Subcutaneous abdominal adipose tissue (tissue), 5 donors: Measurements from ENCODE around the gene MACROD2.

Experiments
- H3K27ac ChIP-seq: one replicate; pipeline ENCODE4 v1.7.0; 2013; ENCODE audit warnings: low read depth, mild to moderate bottlenecking, inconsistent platforms, low read length, moderate library complexity
- H3K27me3 ChIP-seq, 5 donors: one replicate each; pipeline ENCODE4 v1.7.0; 2013; ENCODE audit warnings: low read length in 5 of 5, inconsistent platforms in 1 of 5; ENCODE audit not compliant: control insufficient read depth in 5 of 5, insufficient read depth in 4 of 5
- H3K36me3 ChIP-seq, 5 donors: one replicate each; pipeline ENCODE4 v1.7.0; 2013; ENCODE audit warnings: low read length in 5 of 5; ENCODE audit not compliant: control insufficient read depth in 5 of 5, insufficient read depth in 5 of 5
- H3K4me1 ChIP-seq, 5 donors: one replicate each; pipeline ENCODE4 v1.7.0; 2013; ENCODE audit warnings: low read length in 5 of 5, mild to moderate bottlenecking in 3 of 5, moderate library complexity in 1 of 5; ENCODE audit not compliant: control insufficient read depth in 5 of 5, insufficient read depth in 5 of 5
- H3K4me3 ChIP-seq, 5 donors: one replicate each; pipeline ENCODE4 v1.7.0; 2013; ENCODE audit warnings: low read length in 5 of 5, low read depth in 1 of 5
- H3K9ac ChIP-seq, 5 donors: one replicate each; pipeline ENCODE4 v1.7.0; 2013; ENCODE audit warnings: low read length in 5 of 5, mild to moderate bottlenecking in 4 of 5, moderate library complexity in 3 of 5
- H3K9me3 ChIP-seq, 5 donors: one replicate each; pipeline ENCODE4 v1.7.0; 2013; ENCODE audit warnings: low read length in 5 of 5; ENCODE audit not compliant: control insufficient read depth in 5 of 5
- donor health status: healthy.
- donor health status: healthy.
- donor health status: healthy.
- donor health status: healthy.
- donor health status: healthy.

MACROD2 gene

DNA sequence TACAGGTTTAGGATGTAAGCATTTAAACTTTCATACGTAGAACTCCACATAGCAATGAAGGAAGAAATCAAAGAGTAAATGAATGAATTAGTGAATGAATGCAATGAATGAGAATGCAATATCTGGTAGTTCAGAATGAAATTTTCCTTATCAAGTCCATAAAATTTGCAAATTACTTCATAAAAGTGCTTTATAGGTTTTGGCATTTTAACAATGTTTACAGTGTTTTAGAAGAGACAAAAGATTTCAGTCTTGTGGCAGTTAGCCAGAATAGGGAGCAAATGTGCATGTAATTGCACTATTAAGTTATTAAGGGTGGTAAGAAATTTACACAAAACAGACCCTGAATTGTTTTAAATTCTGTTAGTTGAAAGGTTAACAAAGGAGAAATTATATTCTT lies 1081.5 kb downstream of the MACROD2 start:
- Histone ChIP-seq H3K9ac (no peak overlapping the region), H3K9me3 (no peaks in the 10 kb centered on the region), H3K27me3 (no peaks in the 10 kb centered on the region), H3K4me3 (no peak overlapping the region), H3K27ac (no peak overlapping the region), H3K36me3 (no peaks in the 10 kb centered on the region), H3K4me1 (no peaks in the 10 kb centered on the region)

- Histone ChIP-seq H3K27ac (no peak overlapping the region), H3K27me3 (no peaks in the 10 kb centered on the region), H3K9ac (no peak overlapping the region), H3K9me3 (no peaks in the 10 kb centered on the region), H3K36me3 (no peaks in the 10 kb centered on the region), H3K4me1 (no peaks in the 10 kb centered on the region), H3K4me3 (no peak overlapping the region)
These were observed 1082.5 kb downstream of the MACROD2 start for GRCh38 chr20:15077733-15078250.

GRCh38 chr20:15079594-15080340 lies 1084.5 kb downstream of the MACROD2 start:
- no peaks in the 10 kb centered on the region for H3K4me1 ChIP-seq
- H3K27me3 ChIP-seq = no peaks in the 10 kb centered on the region
- H3K4me3 ChIP-seq = no peak overlapping the region
- H3K36me3 ChIP-seq = no peaks in the 10 kb centered on the region
- no peak overlapping the region for H3K9ac ChIP-seq
- H3K27ac ChIP-seq = no peak overlapping the region
- no peaks in the 10 kb centered on the region for H3K9me3 ChIP-seq

- H3K4me1 ChIP-seq = no peaks in the 10 kb centered on the region
- H3K27me3 ChIP-seq = no peaks in the 10 kb centered on the region
- H3K36me3 ChIP-seq = no peaks in the 10 kb centered on the region
- no peak overlapping the region for H3K27ac ChIP-seq
- no peak overlapping the region for H3K9ac ChIP-seq
- H3K9me3 ChIP-seq = no peaks in the 10 kb centered on the region
- no peak overlapping the region for H3K4me3 ChIP-seq
These were observed 1085.9 kb downstream of the MACROD2 start for GRCh38 chr20:15081261-15081660.

DNA sequence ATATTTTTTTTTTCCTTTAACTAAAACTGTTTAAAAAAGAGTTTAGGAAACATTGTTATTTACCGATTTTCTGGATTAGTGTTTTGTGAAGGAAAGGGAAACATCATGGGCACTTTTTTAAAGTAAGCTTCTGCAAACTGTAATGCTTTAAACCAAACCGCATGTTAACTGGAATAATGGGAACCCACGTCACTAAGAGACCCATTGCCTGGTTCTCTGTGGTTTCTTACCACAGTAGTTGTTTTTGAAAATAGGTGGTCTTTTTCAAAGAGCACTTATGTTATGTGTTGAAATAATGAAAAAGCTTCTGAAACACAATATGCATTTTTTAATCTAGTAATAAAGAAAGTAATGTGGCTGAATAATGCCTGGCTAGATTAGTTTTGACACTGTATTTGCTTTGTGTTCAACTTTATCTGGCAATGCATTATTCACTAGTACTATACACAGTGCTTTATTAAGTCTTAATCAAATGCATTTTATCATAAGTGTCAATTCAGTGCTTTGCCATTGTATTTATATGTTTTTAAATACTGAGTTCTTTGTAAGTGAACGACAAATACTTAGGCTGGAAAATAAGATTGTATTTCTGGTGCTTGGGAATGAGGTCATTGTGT lies 1096.2 kb downstream of the MACROD2 start:
- H3K36me3 ChIP-seq = no peaks in the 10 kb centered on the region
- no peaks in the 10 kb centered on the region for H3K9me3 ChIP-seq
- H3K4me3 ChIP-seq = no peak overlapping the region
- no peaks in the 10 kb centered on the region for H3K27me3 ChIP-seq
- no peak overlapping the region for H3K27ac ChIP-seq
- no peak overlapping the region for H3K9ac ChIP-seq
- H3K4me1 ChIP-seq = no peaks in the 10 kb centered on the region

GRCh38 chr20:15098351-15098750 lies 1103.0 kb downstream of the MACROD2 start:
- Histone ChIP-seq H3K27ac (no peak overlapping the region), H3K27me3 (no peaks in the 10 kb centered on the region), H3K4me1 (no peaks in the 10 kb centered on the region), H3K4me3 (no peak overlapping the region), H3K9me3 (peaks cover 0 to 5% (median 0%) of the 10 kb centered on the region in 5 donors), H3K36me3 (no peaks in the 10 kb centered on the region), H3K9ac (no peak overlapping the region)

GRCh38 chr20:15099130-15099529 lies 1103.8 kb downstream of the MACROD2 start:
- Histone ChIP-seq H3K9me3 (peaks cover 0 to 5% (median 0%) of the 10 kb centered on the region in 5 donors), H3K27ac (no peak overlapping the region), H3K4me3 (no peak overlapping the region), H3K9ac (no peak overlapping the region), H3K27me3 (no peaks in the 10 kb centered on the region), H3K36me3 (no peaks in the 10 kb centered on the region), H3K4me1 (no peaks in the 10 kb centered on the region)

GRCh38 chr20:15100506-15101160 lies 1105.3 kb downstream of the MACROD2 start:
- Histone ChIP-seq H3K9ac (no peak overlapping the region), H3K27me3 (no peaks in the 10 kb centered on the region), H3K4me1 (no peaks in the 10 kb centered on the region), H3K9me3 (peaks cover 0 to 5% (median 0%) of the 10 kb centered on the region in 5 donors), H3K36me3 (no peaks in the 10 kb centered on the region), H3K27ac (no peak overlapping the region), H3K4me3 (no peak overlapping the region)

- H3K4me3 ChIP-seq = no peak overlapping the region
- no peaks in the 10 kb centered on the region for H3K4me1 ChIP-seq
- no peak overlapping the region for H3K27ac ChIP-seq
- H3K36me3 ChIP-seq = no peaks in the 10 kb centered on the region
- H3K9ac ChIP-seq = no peak overlapping the region
- no peaks in the 10 kb centered on the region for H3K27me3 ChIP-seq
- H3K9me3 ChIP-seq = no peaks in the 10 kb centered on the region
These were observed 1112.6 kb downstream of the MACROD2 start for GRCh38 chr20:15107931-15108330.

GRCh38 chr20:15109494-15109893 lies 1114.2 kb downstream of the MACROD2 start:
- H3K9ac ChIP-seq = no peak overlapping the region
- H3K36me3 ChIP-seq = no peaks in the 10 kb centered on the region
- no peak overlapping the region for H3K27ac ChIP-seq
- H3K4me3 ChIP-seq = no peak overlapping the region
- no peaks in the 10 kb centered on the region for H3K9me3 ChIP-seq
- no peaks in the 10 kb centered on the region for H3K27me3 ChIP-seq
- no peaks in the 10 kb centered on the region for H3K4me1 ChIP-seq
